PC-3 (cell line): ENCODE results near the gene PLXND1.

Experiments used
- CTCF ChIP-seq: fragments of 300-600 bp; sonication (generic); conservative IDR thresholded peaks from 2 replicates; pipeline ENCODE4 v1.5.1; 2017; ENCODE audit warnings: antibody characterized with exemption, low read depth, mild to moderate bottlenecking, low read length
- EZH2 ChIP-seq: fragments of 300-600 bp; sonication (generic); IDR thresholded peaks from one replicate; pipeline ENCODE4 v1.6.1; 2017; ENCODE audit warnings: antibody characterized with exemption, mild to moderate bottlenecking, low read length; ENCODE audit not compliant: unreplicated experiment
- EZH2phosphoT487 ChIP-seq: fragments of 300-600 bp; sonication (generic); IDR thresholded peaks from 2 replicates; pipeline ENCODE4 v1.6.1; 2018; ENCODE audit warnings: mild to moderate bottlenecking, antibody characterized with exemption, low read length, borderline replicate concordance

- TF ChIP-seq CTCF = no peak
- TF ChIP-seq EZH2 = no peak
- TF ChIP-seq EZH2phosphoT487 = no peak
Measured at GRCh38 chr3:129596194-129597086, 10.0 kb downstream of the PLXND1 start.
